SU-DHL-6 (cell line): ENCODE results near the gene MYO5C.

Experiments used
- EZH2phosphoT487 ChIP-seq: fragments of 200-600 bp; sonication (generic), shearing (Covaris generic); conservative IDR thresholded peaks from 2 replicates; pipeline ENCODE4 v1.6.1; 2018; ENCODE audit warnings: mild to moderate bottlenecking, antibody characterized with exemption, low read length, moderate library complexity, mixed read lengths
- TF ChIP-seq, protein P1 (sequence below): fragments of 200-600 bp; sonication (generic); IDR thresholded peaks from one replicate; pipeline ENCODE4 v1.5.1; 2017; ENCODE audit warnings: antibody characterized with exemption, mild to moderate bottlenecking, low read length, moderate library complexity; ENCODE audit not compliant: insufficient read depth, poor library complexity, severe bottlenecking

DNA sequence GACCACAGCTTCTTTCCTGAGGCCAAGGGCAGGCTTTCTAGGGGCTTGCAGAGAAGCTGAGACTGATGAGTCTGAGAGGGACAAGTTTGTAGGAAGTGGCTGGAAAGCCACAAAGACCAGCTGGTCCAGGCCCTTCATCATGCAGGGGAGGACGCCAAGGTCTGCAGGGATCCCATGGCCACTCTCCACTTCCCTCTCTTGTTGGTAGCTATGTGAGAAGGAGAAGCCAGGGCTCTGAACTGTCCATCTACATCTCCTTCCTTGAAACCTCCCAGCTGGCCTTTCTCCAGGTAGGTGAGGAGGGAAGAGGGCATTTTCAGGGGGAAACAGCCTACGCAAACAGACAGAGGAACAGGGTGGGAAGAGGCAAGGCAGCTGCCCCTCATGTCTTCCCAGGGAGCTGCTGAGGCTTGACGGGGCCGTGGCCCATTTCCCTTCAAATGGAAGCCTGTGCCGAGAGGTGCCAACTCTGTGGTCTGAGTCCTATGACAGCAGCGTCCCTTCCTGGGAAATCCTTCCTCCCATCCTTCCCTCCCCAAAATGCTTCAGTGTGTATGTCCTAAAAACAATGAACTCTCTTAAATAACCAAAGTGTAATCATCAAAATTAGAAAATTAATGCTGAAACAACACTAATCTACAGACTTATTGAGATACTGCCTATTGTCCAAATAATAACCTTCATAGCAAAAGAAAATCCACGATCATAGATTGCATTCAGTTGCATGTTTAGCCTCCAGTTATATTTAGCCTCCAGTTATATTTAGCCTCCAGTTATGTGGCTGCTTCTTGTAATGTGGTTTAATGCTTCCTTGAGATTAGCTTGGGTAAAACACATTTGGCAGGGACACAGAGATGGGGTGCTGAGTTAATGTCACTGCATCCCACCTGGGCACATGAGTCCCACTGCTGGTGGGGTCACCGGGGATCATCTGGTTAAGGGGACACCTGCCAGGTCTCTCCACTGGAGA is 140.4 kb downstream of the MYO5C start:
- TF ChIP-seq, protein P1, sequence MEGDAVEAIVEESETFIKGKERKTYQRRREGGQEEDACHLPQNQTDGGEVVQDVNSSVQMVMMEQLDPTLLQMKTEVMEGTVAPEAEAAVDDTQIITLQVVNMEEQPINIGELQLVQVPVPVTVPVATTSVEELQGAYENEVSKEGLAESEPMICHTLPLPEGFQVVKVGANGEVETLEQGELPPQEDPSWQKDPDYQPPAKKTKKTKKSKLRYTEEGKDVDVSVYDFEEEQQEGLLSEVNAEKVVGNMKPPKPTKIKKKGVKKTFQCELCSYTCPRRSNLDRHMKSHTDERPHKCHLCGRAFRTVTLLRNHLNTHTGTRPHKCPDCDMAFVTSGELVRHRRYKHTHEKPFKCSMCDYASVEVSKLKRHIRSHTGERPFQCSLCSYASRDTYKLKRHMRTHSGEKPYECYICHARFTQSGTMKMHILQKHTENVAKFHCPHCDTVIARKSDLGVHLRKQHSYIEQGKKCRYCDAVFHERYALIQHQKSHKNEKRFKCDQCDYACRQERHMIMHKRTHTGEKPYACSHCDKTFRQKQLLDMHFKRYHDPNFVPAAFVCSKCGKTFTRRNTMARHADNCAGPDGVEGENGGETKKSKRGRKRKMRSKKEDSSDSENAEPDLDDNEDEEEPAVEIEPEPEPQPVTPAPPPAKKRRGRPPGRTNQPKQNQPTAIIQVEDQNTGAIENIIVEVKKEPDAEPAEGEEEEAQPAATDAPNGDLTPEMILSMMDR: no peak
- no peak for TF ChIP-seq EZH2phosphoT487
